GM12878 (cell line): ENCODE results near the gene WWC2. TPM values are rescaled to one million over a fixed set of nuclear protein-coding genes. Genes with fewer than 3 reads are reported as not detected.

ENCODE experiments used
- ATAC-seq: fragments of 200-7000 bp; cut with Tn5 transposase; 3 replicates; pipeline ENCODE4 v1.9.1; 2020; ENCODE audit warnings: mild to moderate bottlenecking, moderate library complexity
- BruUV-seq: library from RNA; stranded (reverse); fragments of 400-500 nt; replicated peaks from 2 replicates; lab custom pipeline; 2021; lab: Mats Ljungman, UMichigan
- CTCF ChIA-PET: fragments of 300-600 bp; sonication (Branson Sonifier 250); formaldehyde crosslinking; extraction: SDS; loops from one replicate; lab custom pipeline; 2021; ENCODE audit warnings: inconsistent platforms; lab: Yijun Ruan, JAX
- POLR2A ChIA-PET: fragments of 350-600 bp; formaldehyde crosslinking; extraction: SDS; loops from one replicate; lab custom pipeline; 2021; ENCODE audit warnings: inconsistent platforms; lab: Charles Lee
- RAD21 ChIA-PET: fragments of 300-600 bp; sonication (Branson Sonifier 250); formaldehyde crosslinking; loops from one replicate; lab custom pipeline; 2023; ENCODE audit warnings: antibody characterized with exemption; ENCODE audit not compliant: unreplicated experiment; lab: Charles Lee
- SMC1A ChIA-PET: fragments of 300-600 bp; sonication (Branson Sonifier 250); formaldehyde crosslinking; loops from one replicate; lab custom pipeline; 2023; ENCODE audit not compliant: unreplicated experiment, uncharacterized antibody; lab: Charles Lee
- DNase-seq: peaks from one replicate; pipeline ENCODE4 v3.0.0-alpha.2; 2011; ENCODE audit warnings: low read depth, low spot score
- FAIRE-seq: peaks from 3 replicates; lab custom pipeline; 2011; peaks lifted over from hg19 to GRCh38; lab: Jason Lieb, UNC
- H2AFZ ChIP-seq: 2 replicates; pipeline ENCODE4 v1.6.0; 2011; ENCODE audit warnings: low read depth, low read length, control low read depth; ENCODE audit not compliant: control insufficient read depth
- H3K27ac ChIP-seq: 2 replicates; pipeline ENCODE4 v1.5.1; 2011; ENCODE audit warnings: control low read depth; ENCODE audit not compliant: control insufficient read depth, insufficient read depth
- H3K27me3 ChIP-seq, 2 experiments: replicated peaks in 1 of 2; 2 replicates each; pipeline versions ENCODE4 v1.6.0 to v1.6.1; 2011; ENCODE audit warnings: low read length in 1 of 2; ENCODE audit not compliant: control insufficient read depth in 2 of 2, insufficient read depth in 2 of 2
- H3K36me3 ChIP-seq, 2 experiments: 2 replicates each; pipeline ENCODE4 v1.5.1; 2011; ENCODE audit warnings: low read length in 1 of 2; ENCODE audit not compliant: control insufficient read depth in 2 of 2, insufficient read depth in 2 of 2
- H3K4me1 ChIP-seq: 2 replicates; pipeline ENCODE4 v1.6.1; 2011; ENCODE audit warnings: mild to moderate bottlenecking, low read length, moderate library complexity, mixed read lengths; ENCODE audit not compliant: control insufficient read depth, insufficient read depth
- H3K4me2 ChIP-seq: 2 replicates; pipeline ENCODE4 v1.6.0; 2011; ENCODE audit warnings: control low read depth; ENCODE audit not compliant: control insufficient read depth, insufficient read depth
- H3K4me3 ChIP-seq: fragments of 200-600 bp; sonication (generic); 2 replicates; pipeline ENCODE4 v1.5.1; 2016
- H3K79me2 ChIP-seq: 2 replicates; pipeline ENCODE4 v1.6.0; 2011; ENCODE audit warnings: low read length; ENCODE audit not compliant: control insufficient read depth, insufficient read depth
- H3K9ac ChIP-seq: 2 replicates; pipeline ENCODE4 v1.8.0; 2011; ENCODE audit warnings: low read length, control low read depth, mixed read lengths; ENCODE audit not compliant: control insufficient read depth, insufficient read depth
- H3K9me3 ChIP-seq: replicated peaks from 3 replicates; pipeline ENCODE4 v1.5.1; 2011; ENCODE audit warnings: mild to moderate bottlenecking, low read length; ENCODE audit not compliant: control insufficient read depth, insufficient read depth
- H4K20me1 ChIP-seq: 2 replicates; pipeline ENCODE4 v1.6.0; 2011; ENCODE audit not compliant: control insufficient read depth, insufficient read depth
- CBX3 ChIP-seq: fragments of 200-600 bp; sonication (generic); IDR thresholded peaks from 2 replicates; pipeline ENCODE4 v1.6.1; 2016; ENCODE audit warnings: low read depth, borderline replicate concordance
- NR2F1 ChIP-seq: fragments of 450-650 bp; conservative IDR thresholded peaks from 2 replicates; pipeline ENCODE4 v1.6.1; 2017; ENCODE audit warnings: mild to moderate bottlenecking
- RELA ChIP-seq: fragments of 450-650 bp; IDR thresholded peaks from 2 replicates; pipeline ENCODE4 v1.8.0; 2014; ENCODE audit warnings: borderline replicate concordance; ENCODE audit not compliant: partially characterized antibody
- WGBS: methylation state at CpG from one replicate; pipeline ENCODE4 v1.1.6; 2016; ENCODE audit warnings: low lambda C conversion rate; ENCODE audit not compliant: insufficient replicate concordance, insufficient coverage; ENCODE audit errors: missing lambda C conversion rate; 5-methylcytosine and 5-hydroxymethylcytosine counted together
- in situ Hi-C: fragments of 300-500 bp; cut with MboI; formaldehyde crosslinking; loops from 9 replicates; pipeline ENCODE4 v1.14.3; 2018; ENCODE audit warnings: mixed read lengths
- intact Hi-C: fragments of 100-400 bp; cut with micrococcal nuclease; formaldehyde crosslinking; loops from one replicate; pipeline ENCODE4 v1.14.2; 2022; ENCODE audit not compliant: unreplicated experiment
- polyA plus RNA-seq, 11 experiments: library from polyadenylated mRNA; depleted of rRNA in 4 of 11; unstranded in 6 of 11; stranded (reverse) in 5 of 11; fragments of >200 nt; fragmentation: Nextera tagmentation in 4 of 11; fragmentation: Illumina TruSeq in 1 of 11; extraction: Ambion mirVana in 4 of 11; extraction: Trizol in 1 of 11; gene quantifications; 1 replicate in 1 of 11; 2 replicates in 10 of 11; pipeline versions ENCODE4 v1.2.1 to v1.2.3, GENCODE V29; 2011 to 2016; ENCODE audit warnings: inconsistent platforms in 2 of 11, missing spikeins in 2 of 11, low read depth in 1 of 11
- total RNA-seq, 4 experiments: library from RNA; depleted of rRNA in 3 of 4; stranded (reverse); fragments of >200 nt in 3 of 4; fragmentation: Illumina TruSeq in 1 of 4; extraction: Trizol in 1 of 4; gene quantifications; 2 replicates each; pipeline versions ENCODE4 v1.2.1 to v1.2.3, GENCODE V29; 2013 to 2021
- TF ChIP-seq, protein P1 (sequence below): IDR thresholded peaks from 2 replicates; pipeline ENCODE4 v1.6.1; 2011; ENCODE audit warnings: borderline replicate concordance, low read depth, mild to moderate bottlenecking, moderate library complexity, mixed read lengths, low read length; ENCODE audit not compliant: insufficient read depth; ENCODE audit errors: extremely low read length
- TF ChIP-seq, protein P2 (sequence below): fragments of 450-650 bp; IDR thresholded peaks from 2 replicates; pipeline ENCODE4 v1.6.1; 2017; ENCODE audit warnings: antibody characterized with exemption, mild to moderate bottlenecking, moderate library complexity
- TF ChIP-seq, protein P3 (sequence below): IDR thresholded peaks from 2 replicates; pipeline ENCODE4 v1.6.1; 2011; ENCODE audit warnings: mild to moderate bottlenecking, low read depth, low read length, moderate library complexity; ENCODE audit not compliant: insufficient replicate concordance
- TF ChIP-seq, protein P4 (sequence below): fragments of 450-650 bp; IDR thresholded peaks from 2 replicates; pipeline ENCODE4 v1.6.1; 2017; ENCODE audit warnings: borderline replicate concordance
- TF ChIP-seq, protein P5 (sequence below), 3 experiments: IDR thresholded peaks in 2 of 3; conservative IDR thresholded peaks in 1 of 3; 2 replicates each; pipeline ENCODE4 v1.5.1; 2011; ENCODE audit warnings: low read depth in 3 of 3, low read length in 3 of 3, mild to moderate bottlenecking in 3 of 3, control low read depth in 2 of 3, moderate library complexity in 2 of 3, inconsistent platforms in 1 of 3, mixed read lengths in 1 of 3; ENCODE audit not compliant: control insufficient read depth in 2 of 3, insufficient read depth in 1 of 3; ENCODE audit errors: extremely low read depth in 1 of 3

The WWC2 gene
- total and polyA plus RNA-seq, 10 of the 15 experiments (the other 5 are each of a cell fraction or from before 2014, with no cell fraction given): 0.02 to 0.72 (median 0.06) TPM; not detected in 3

DNA sequence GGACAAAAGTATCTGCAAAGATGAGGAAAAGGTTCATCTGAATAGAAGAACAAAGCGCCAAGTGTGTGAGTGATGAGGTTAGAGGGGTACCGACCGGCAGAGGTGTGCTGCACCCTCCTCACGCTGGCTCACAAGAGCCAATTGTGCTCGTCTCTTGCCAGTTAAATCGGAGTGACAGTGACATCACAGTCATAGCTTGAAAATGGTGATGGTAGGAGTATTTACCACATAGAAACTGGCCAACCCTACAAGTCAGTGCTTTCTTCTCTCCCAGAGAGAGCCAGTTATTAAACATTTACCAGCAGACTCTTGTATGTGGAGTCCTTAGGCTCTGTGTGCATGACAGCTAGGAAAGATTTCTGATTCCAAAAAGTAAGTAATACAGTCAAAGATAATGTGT is 188.6 kb downstream of the WWC2 start (continued):
- TF ChIP-seq, protein P1, sequence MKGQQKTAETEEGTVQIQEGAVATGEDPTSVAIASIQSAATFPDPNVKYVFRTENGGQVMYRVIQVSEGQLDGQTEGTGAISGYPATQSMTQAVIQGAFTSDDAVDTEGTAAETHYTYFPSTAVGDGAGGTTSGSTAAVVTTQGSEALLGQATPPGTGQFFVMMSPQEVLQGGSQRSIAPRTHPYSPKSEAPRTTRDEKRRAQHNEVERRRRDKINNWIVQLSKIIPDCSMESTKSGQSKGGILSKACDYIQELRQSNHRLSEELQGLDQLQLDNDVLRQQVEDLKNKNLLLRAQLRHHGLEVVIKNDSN: no peak

DNA sequence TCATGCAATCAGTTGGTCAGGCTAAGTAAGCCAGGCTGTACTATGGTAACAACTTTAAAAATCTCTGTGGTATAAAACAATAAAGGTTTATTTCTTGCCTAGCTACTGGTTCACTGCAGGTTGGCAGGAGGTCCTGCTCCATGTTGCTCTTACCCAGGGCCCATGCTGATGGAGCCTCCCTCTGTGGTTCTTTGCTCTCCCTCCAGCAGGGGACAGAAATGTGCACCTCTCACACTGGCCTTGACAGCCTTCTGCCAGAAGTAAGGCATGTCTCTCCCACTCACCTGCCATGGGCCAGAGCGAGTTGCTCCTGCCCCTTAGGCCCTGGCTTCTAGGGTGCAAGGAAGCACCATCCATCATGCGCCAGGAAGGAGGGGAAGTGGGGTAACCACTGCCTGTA is 189.9 kb downstream of the WWC2 start:
- Histone ChIP-seq H3K4me1 (no peaks in the 10 kb centered on the region), H4K20me1 (no peaks in the 10 kb centered on the region), H3K27ac (no peak overlapping the region), H2AFZ (no peak overlapping the region), H3K9me3 (no peaks in the 10 kb centered on the region), H3K4me3 (no peak overlapping the region), H3K79me2 (no peaks in the 10 kb centered on the region), H3K36me3 (no peaks in the 10 kb centered on the region), H3K4me2 (no peak overlapping the region), H3K27me3 (no peaks in the 10 kb centered on the region), H3K9ac (no peak overlapping the region)
- SMC1A ChIA-PET: interaction anchor here (1.0 kb wide), 1 partner anchor 39 kb away, joined by 3 read pairs; no protein-coding TSS in a partner anchor
- CTCF ChIA-PET: interaction anchor here (0.6 kb wide), 1 partner anchor 112 kb away, joined by 3 read pairs; no protein-coding TSS in a partner anchor
- no TSS peak for BruUV-seq
- FAIRE-seq (no peak), DNase-seq (no peak), ATAC-seq (peak; percentile 26; the same call in 2 of the 3 replicates)
- WGBS: 45% methylated on average over 2 of the region's 2 CpGs
- in situ Hi-C loops: no loop called here
- TF ChIP-seq, protein P2, sequence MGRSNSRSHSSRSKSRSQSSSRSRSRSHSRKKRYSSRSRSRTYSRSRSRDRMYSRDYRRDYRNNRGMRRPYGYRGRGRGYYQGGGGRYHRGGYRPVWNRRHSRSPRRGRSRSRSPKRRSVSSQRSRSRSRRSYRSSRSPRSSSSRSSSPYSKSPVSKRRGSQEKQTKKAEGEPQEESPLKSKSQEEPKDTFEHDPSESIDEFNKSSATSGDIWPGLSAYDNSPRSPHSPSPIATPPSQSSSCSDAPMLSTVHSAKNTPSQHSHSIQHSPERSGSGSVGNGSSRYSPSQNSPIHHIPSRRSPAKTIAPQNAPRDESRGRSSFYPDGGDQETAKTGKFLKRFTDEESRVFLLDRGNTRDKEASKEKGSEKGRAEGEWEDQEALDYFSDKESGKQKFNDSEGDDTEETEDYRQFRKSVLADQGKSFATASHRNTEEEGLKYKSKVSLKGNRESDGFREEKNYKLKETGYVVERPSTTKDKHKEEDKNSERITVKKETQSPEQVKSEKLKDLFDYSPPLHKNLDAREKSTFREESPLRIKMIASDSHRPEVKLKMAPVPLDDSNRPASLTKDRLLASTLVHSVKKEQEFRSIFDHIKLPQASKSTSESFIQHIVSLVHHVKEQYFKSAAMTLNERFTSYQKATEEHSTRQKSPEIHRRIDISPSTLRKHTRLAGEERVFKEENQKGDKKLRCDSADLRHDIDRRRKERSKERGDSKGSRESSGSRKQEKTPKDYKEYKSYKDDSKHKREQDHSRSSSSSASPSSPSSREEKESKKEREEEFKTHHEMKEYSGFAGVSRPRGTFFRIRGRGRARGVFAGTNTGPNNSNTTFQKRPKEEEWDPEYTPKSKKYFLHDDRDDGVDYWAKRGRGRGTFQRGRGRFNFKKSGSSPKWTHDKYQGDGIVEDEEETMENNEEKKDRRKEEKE: no peak
- TF ChIP-seq NR2F1: no peak
- TF ChIP-seq, protein P3, sequence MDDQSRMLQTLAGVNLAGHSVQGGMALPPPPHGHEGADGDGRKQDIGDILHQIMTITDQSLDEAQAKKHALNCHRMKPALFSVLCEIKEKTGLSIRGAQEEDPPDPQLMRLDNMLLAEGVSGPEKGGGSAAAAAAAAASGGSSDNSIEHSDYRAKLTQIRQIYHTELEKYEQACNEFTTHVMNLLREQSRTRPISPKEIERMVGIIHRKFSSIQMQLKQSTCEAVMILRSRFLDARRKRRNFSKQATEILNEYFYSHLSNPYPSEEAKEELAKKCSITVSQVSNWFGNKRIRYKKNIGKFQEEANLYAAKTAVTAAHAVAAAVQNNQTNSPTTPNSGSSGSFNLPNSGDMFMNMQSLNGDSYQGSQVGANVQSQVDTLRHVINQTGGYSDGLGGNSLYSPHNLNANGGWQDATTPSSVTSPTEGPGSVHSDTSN: no peak
- TF ChIP-seq, protein P4, sequence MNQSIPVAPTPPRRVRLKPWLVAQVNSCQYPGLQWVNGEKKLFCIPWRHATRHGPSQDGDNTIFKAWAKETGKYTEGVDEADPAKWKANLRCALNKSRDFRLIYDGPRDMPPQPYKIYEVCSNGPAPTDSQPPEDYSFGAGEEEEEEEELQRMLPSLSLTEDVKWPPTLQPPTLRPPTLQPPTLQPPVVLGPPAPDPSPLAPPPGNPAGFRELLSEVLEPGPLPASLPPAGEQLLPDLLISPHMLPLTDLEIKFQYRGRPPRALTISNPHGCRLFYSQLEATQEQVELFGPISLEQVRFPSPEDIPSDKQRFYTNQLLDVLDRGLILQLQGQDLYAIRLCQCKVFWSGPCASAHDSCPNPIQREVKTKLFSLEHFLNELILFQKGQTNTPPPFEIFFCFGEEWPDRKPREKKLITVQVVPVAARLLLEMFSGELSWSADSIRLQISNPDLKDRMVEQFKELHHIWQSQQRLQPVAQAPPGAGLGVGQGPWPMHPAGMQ: no peak
- TF ChIP-seq RELA: no peak
- TF ChIP-seq, protein P5, sequence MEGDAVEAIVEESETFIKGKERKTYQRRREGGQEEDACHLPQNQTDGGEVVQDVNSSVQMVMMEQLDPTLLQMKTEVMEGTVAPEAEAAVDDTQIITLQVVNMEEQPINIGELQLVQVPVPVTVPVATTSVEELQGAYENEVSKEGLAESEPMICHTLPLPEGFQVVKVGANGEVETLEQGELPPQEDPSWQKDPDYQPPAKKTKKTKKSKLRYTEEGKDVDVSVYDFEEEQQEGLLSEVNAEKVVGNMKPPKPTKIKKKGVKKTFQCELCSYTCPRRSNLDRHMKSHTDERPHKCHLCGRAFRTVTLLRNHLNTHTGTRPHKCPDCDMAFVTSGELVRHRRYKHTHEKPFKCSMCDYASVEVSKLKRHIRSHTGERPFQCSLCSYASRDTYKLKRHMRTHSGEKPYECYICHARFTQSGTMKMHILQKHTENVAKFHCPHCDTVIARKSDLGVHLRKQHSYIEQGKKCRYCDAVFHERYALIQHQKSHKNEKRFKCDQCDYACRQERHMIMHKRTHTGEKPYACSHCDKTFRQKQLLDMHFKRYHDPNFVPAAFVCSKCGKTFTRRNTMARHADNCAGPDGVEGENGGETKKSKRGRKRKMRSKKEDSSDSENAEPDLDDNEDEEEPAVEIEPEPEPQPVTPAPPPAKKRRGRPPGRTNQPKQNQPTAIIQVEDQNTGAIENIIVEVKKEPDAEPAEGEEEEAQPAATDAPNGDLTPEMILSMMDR (IDR thresholded peaks at IDR 0.05 in 2 of 3, conservative IDR thresholded peaks at IDR 0.05 in 1 of 3; ENCODE audit: control insufficient read depth in 2 of 3, extremely low read depth in 1 of 3, insufficient read depth in 1 of 3, low read depth in 3 of 3, low read length in 3 of 3): peak in 1 of 3 experiments; percentile 9; a peak in 1 of 6 replicates
- no peak for TF ChIP-seq CBX3
- intact Hi-C loops: loop anchor here (10.0 kb wide), 1 partner anchor 216 kb away; the partner anchor contains the start of gene ING2
- POLR2A ChIA-PET: no interaction called here
- RAD21 ChIA-PET: no interaction called here
